Measurements from ENCODE around the gene SLC36A3.

SLC36A3 gene

DNA sequence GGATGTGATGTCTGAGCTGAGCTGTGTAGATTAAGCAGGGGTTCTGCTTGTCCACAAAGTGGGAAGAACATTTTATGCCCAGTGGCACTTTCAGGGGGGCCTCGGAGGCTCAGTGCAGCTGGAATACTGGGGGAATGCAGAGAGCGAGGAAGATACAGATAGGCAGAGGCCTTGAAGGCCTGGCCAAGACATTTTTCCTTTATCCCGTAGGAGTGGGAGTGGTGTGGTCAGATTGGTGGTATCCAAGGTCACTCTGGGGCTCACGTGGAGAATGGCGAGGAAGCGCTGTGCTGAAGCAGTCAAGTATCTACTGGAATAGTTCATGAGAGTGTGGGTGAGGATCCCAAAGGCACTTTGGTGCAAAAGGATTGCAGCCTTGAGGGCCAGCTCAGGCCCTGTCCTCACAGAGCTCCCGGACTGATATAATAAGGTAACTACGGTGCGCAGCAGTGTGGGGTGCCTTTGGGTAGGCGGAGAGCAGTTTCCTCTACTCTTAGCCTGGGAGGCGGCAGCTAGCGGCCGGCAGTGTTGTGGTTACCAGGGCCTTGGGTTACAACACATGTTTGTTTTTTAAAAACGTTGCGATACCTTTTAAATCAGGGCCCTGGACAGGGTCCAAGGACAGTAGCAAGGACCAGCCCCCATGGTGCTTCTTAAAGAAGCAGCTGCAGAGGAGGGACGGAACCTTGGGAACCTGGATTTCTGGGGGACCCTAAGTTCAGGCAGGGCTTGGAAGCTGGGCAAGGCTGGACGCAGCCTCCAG lies 68.9 kb downstream of the SLC36A3 start:
- H3K4me3 ChIP-seq (replicated peaks; ENCODE audit: low read depth, low read length): no peak overlapping the region
- TF ChIP-seq, protein P1, sequence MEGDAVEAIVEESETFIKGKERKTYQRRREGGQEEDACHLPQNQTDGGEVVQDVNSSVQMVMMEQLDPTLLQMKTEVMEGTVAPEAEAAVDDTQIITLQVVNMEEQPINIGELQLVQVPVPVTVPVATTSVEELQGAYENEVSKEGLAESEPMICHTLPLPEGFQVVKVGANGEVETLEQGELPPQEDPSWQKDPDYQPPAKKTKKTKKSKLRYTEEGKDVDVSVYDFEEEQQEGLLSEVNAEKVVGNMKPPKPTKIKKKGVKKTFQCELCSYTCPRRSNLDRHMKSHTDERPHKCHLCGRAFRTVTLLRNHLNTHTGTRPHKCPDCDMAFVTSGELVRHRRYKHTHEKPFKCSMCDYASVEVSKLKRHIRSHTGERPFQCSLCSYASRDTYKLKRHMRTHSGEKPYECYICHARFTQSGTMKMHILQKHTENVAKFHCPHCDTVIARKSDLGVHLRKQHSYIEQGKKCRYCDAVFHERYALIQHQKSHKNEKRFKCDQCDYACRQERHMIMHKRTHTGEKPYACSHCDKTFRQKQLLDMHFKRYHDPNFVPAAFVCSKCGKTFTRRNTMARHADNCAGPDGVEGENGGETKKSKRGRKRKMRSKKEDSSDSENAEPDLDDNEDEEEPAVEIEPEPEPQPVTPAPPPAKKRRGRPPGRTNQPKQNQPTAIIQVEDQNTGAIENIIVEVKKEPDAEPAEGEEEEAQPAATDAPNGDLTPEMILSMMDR (IDR thresholded peaks at IDR 0.05; ENCODE audit: low read length, missing control alignments): no peak
- DNase-seq (ENCODE audit: low read depth): peak; percentile 93

DNA sequence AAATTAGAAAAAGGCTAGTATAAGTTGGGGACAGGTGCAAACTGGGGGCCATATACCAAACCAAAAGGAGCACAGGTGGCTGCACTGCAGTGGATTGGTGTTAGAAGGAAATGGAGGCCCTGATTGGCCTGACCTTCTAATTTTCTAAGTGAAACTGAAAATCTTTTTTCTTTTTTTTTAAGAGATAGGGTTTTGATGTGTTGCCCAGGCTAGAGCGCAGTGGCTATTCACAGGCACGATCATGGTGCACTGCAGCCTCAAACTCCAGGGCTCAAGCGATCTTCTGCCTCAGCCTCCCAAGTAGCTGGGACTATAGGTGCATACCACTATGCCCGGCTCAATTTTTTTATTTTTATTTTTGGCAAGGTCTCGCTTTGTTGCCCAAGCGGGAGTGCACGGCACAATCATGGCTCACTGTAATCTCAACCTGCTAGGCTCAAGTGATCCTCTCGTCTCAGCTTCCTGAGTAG lies 69.9 kb downstream of the SLC36A3 start:
- DNase-seq (ENCODE audit: low read depth): no peak
- TF ChIP-seq, protein P1 (IDR thresholded peaks at IDR 0.05; ENCODE audit: low read length, missing control alignments): no peak
- H3K4me3 ChIP-seq (replicated peaks; ENCODE audit: low read depth, low read length): no peak overlapping the region

DNA sequence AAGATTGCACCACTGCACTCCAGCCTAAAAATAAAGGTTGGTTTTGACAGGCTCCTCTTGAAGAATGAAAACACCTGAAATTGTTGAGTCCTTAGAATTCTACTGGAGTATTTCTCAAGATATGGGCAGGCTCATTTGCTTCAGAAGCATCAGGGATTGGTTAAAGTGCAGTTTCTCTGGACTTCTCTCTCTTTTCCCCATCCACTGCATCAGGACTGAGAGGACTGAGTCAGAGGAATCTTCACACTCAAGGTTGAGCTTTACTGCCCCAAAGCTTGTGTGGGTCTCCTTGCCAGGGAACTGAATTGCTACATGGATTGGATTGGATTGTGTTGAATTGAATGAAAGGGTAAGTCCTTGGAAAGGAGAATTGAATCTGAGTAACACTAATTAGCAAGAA lies 72.2 kb downstream of the SLC36A3 start:
- no peak overlapping the region for H3K4me3 ChIP-seq (replicated peaks; ENCODE audit: low read depth, low read length)
- DNase-seq (ENCODE audit: low read depth): no peak
- TF ChIP-seq, protein P1 (IDR thresholded peaks at IDR 0.05; ENCODE audit: low read length, missing control alignments): no peak

DNA sequence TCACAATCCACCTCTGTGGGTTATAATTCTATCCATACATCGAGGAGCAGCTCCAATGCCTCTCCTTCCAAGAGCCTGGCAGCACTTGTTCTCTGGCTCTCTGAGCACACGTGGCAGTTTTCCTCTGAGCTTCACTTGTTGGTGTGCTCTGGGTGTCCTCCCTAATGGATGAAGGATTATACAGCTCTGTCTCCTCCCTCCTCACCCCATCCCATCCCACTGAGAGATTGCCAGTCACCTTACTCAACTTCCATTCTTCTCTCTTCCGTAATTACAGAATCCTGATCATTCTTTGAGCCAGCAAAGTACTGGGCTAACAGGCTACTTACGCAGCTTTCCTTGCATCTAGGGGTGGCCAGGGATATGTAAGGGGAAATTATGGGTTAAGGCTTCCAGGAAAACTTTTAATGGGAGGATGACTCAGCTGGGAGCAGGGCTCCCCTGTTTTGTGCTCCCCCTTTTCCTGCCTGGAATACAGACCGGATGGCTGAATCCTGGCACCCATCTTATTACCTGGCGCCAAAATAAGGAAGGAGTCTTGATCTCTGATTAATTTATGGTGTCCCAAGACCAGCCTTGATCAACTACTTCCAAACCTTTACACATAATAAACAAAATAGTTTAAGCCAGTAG lies 73.4 kb downstream of the SLC36A3 start:
- no peak overlapping the region for H3K4me3 ChIP-seq (replicated peaks; ENCODE audit: low read depth, low read length)
- DNase-seq (ENCODE audit: low read depth): no peak
- TF ChIP-seq, protein P1 (IDR thresholded peaks at IDR 0.05; ENCODE audit: low read length, missing control alignments): no peak

DNA sequence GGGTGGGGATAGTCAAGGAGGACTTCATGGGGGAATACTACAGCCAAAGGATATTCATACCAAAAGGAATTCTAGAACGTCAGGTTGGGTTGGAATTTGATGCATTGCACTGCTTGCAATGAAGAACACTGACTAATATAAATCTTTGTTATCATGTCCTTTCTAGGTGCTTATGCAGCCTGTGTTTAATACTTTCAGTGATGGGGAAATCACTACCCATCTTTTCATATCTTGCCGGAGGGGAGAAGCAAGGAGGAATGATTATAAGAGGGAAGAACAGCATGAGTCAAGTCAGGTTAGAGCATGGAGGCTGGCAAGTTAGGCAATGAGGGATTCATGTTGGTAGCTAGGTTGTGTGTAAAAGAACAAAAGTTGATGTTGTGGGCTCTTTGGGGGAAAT lies 74.6 kb downstream of the SLC36A3 start:
- TF ChIP-seq, protein P1 (IDR thresholded peaks at IDR 0.05; ENCODE audit: low read length, missing control alignments): no peak
- DNase-seq (ENCODE audit: low read depth): no peak
- H3K4me3 ChIP-seq (replicated peaks; ENCODE audit: low read depth, low read length): no peak overlapping the region

DNA sequence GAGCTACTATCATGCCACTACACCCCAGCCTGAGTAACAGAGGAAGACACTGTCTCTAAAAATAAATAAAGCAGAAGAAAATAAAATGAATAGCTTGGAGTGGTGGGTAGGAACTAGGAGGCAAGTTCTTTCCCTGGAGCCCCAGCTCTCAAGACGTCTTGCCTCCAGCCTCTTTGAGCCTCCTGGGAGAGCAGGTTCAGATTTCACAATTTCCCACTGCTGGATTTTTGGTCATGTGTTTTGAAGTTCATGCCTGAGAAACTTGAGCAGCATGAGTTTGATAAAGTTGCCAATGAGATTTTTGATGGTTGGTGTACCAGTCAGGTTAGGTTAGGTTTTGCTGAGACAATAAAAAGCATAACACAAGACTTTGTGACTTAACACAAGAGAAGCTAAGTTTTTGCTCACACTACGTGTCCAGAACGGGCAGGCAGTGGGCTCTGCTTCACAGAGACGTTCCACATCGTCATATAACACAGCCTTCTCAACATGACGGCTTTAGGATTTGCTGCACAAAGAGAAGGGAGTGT lies 75.6 kb downstream of the SLC36A3 start:
- TF ChIP-seq, protein P1 (IDR thresholded peaks at IDR 0.05; ENCODE audit: low read length, missing control alignments): no peak
- no peak for DNase-seq (ENCODE audit: low read depth)
- H3K4me3 ChIP-seq (replicated peaks; ENCODE audit: low read depth, low read length): no peak overlapping the region
